NCI-H2227 (cell line): Measurements from ENCODE around the gene TBX1.
"Not testable (repeated sequence)": the region's sequence is repeated elsewhere in the genome, so short reads cannot be mapped to it uniquely, and the experiment has no call there.

ENCODE experiments used
- DNase-seq: peaks from one replicate; lab custom pipeline; 2025; ENCODE audit not compliant: unreplicated experiment; lab: John Stamatoyannopoulos, UW

TBX1 gene

DNA sequence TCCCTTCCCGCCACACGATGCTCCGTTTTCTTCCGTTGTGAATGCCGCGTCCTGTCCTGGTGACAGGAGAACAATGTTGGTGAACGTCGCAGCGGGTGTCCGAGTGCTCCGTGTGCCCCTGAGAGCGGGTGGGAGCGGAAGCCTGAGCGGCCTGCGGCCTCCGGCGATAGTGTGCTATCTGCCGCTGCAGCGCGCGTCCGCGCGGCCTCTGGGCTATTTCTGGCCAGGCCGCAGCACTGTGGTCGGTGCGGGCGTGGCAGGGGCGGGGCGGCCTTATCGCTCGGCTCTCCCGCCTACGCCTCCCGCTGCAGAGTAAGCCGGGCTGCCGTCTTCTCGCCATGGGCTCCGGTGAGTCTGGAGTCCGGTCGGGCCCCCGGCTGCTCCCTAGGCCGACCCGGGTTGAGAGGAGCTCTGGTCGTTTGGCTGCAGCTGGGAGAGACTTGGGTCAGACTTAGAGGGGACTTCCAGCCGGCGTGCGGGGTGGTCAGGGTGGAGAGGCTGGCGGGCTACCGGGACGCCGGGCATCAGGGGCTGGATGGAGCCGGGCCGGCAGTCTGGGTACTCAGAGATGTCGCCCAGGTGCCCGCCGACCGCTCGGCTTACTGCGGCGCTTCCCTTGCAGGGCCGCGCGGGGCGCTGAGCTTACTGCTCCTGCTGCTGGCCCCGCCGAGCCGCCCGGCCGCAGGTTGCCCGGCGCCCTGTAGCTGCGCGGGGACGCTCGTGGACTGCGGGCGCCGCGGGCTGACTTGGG is 37.2 kb upstream of the TBX1 start, which contains the start of gene GP1BB:
Gene GP1BB, plus strand, starts transcription at position 308 of the 751 bp plus-strand sequence. Its CDS starts 31 bp downstream, at position 339.
- DNase-seq: no peak

DNA sequence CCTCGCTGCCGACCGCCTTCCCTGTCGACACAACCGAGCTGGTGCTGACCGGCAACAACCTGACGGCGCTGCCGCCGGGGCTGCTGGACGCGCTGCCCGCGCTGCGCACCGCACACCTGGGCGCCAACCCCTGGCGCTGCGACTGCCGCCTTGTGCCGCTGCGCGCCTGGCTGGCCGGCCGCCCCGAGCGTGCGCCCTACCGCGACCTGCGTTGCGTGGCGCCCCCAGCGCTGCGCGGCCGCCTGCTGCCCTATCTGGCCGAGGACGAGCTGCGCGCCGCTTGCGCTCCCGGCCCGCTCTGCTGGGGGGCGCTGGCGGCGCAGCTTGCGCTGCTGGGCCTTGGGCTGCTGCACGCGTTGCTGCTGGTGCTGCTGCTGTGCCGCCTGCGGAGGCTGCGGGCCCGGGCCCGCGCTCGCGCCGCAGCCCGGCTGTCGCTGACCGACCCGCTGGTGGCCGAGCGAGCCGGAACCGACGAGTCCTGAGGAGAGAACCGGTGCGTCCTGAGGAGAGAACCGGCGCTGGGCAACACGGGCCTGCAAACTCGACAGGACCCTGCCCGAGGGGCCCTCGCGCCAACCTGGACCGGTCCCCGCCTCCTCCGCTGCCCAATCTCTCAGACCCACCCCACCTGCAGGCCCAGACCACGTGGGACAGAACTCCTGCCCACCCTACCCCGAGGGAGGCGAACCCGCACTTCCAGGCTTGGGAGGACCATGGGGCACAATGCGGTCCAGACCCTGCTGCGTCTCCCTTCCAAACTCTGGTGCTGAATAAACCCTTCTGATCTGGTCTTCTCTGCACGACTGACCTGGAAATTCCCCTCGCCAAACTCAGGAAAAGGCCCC is 36.4 kb upstream of the TBX1 start:
- no peak for DNase-seq

DNA sequence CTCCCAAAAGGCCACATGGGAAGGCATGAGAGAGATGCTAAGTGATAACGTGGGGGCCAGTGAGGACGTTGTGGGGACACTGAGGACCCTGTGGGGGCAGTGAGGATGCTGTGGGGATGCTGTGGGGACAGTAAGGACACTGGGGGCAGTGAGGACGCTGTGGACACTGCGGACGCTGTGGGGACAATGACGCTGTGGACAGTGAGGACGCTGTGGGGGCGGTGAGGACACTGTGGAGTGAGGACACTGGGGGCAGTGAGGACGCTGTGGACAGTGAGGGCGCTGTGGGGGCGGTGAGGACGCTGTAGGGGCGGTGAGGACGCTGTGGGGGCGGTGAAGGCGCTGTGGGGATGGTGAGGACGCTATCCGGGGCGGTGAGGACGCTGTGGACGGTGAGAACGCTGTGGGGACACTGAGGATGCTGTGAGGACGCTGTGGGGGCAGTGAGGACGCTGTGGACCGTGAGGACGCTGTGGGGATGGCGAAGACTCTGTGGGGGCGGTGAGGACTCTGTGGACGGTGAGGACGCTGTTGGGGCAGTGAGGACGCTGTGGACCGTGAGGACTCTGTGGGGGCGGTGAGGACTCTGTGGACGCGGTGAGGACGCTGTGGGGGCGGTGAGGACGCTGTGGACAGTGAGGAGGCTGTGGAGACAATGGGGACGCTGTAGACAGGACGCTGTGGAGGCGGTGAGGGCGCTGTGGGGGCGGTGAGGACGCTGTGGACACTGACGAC is 35.5 kb upstream of the TBX1 start:
- DNase-seq: no peak

DNA sequence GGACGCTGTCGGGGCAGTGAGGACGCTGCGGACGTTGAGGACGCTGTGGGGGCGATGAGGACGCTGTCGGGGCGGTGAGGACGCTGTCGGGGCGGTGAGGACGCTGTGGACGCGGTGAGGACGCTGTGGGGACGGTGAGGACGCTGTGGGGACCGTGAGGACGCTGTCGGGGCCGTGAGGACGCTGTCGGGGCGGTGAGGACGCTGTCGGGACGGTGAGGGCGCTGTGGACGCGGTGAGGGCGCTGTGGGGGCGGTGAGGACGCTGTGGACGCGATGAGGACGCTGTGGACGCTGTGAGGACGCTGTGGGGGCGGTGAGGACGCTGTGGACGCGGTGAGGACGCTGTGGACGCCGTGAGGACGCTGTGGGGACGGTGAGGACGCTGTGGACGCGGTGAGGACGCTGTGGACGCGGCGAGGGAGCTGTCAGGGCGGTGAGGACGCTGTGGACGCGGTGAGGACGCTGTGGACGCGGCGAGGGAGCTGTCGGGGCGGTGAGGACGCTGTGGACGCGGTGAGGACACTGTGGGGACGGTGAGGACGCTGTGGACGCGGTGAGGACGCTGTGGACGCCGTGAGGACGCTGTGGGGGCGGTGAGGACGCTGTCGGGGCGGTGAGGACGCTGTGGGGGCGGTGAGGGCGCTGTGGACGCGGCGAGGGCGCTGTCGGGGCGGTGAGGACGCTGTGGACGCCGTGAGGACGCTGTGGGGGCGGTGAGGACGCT is 34.4 kb upstream of the TBX1 start:
- DNase-seq: not testable (repeated sequence)

DNA sequence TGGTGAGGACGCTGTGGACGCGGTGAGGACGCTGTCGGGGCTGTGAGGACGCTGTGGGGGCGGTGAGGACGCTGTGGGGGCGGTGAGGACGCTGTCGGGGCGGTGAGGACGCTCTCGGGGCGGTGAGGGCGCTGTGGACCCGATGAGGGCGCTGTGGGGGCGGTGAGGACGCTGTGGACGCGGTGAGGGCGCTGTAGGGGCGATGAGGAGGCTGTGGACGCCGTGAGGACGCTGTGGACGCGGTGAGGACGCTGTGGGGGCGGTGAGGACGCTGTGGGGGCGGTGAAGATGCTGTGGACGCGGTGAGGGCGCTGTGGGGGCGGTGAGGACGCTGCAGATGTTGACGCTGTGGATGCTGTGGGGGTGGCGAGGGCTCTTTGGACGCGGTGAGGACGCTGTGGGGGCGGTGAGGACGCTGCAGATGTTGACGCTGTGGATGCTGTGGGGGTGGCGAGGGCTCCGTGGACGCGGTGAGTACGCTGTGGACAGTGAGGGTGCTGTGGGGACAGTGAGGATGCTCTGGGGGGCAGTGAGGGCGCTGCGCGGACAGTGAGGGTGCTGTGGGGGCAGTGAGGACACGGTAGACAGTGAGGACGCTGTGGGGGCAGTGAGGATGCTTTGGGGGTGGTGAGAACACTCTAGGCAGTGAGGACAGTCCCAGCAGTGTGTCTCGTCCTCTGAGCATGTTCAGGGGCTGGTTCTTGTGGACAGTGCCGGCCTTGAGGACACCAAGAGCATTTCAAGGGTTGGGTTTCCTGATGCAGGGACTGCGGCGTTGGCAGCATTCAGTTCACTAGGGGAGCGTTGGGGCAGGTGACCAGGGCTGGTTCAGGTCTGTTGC is 33.0 kb upstream of the TBX1 start:
- DNase-seq: no peak

DNA sequence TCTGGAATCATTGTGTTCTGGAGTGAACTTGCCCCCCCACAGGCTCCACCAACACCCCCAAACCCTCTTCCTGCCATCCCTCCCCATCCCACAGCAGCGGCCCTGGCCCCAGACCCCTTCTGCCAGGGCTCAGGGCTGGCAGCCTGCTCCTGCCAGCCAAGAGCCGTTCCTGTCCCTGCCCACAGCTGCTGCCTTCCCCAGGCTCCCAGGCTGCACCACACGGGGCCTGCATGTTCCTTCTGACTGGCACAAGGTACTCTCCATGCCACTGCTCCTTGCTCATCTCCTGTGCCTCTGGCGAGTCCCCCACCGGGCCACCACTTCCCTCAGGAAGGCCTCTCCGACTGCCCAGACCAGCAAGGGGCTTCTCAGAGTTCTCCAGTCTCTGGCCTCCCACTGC is 32.3 kb upstream of the TBX1 start:
- no peak for DNase-seq

DNA sequence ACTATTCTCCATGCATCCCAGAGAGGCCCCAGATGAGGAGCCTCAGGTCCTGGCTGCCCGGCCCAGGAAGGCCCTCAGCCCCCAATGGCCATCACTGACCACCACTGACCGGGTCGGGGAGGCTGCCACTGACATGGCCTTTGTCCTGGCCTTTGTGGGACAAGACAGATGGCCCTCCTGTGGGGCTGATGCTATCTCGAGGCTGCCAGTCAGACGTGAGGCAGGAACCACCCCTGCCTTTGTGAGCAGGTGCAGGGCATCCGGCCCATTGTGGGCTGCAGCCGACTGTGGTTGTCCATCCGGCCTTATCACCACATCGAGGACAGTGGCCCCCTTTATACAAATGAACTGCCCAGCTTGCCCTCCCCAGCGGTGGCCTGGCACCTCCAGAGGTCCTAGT is 31.7 kb upstream of the TBX1 start:
- no peak for DNase-seq

DNA sequence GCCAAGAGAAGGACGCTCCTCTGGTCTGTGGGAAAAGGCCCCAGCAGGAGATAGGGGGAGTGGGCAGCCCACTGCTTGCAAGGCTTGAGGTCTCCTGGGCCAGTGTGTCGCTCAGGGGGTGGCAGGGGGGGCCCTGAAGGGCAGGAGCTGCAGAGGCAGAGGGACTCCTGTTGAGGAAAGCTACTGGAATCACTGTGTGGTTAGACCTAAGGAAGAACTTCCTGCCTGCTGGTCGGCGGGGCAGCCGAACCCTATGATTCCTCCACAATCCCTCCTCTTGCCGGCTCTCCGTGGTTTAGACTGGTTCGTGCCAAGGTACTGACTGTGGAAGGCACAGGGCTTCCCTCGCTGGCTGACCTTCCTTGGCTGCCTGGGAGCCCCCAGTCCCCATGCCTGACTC is 31.1 kb upstream of the TBX1 start:
- no peak for DNase-seq

DNA sequence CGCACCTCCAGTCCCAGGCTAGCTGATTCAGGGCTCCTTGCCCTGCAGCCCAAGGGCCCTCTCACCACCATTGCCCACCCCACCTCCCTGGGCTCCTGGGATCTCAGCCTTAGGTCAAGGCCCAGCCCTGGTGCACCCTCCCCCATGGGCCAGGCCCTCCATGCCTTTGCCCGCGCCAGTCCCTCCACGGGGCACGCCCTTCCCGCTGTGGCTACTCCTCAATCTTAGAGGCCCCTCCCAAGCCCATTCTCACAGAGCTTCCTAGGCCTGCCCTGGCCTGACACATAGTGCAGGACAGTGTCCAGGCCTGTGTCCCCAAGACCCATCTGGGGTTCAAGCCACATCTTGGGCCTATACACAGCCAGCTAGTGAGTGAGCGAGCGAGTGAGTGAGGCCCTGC is 30.4 kb upstream of the TBX1 start:
- no peak for DNase-seq

DNA sequence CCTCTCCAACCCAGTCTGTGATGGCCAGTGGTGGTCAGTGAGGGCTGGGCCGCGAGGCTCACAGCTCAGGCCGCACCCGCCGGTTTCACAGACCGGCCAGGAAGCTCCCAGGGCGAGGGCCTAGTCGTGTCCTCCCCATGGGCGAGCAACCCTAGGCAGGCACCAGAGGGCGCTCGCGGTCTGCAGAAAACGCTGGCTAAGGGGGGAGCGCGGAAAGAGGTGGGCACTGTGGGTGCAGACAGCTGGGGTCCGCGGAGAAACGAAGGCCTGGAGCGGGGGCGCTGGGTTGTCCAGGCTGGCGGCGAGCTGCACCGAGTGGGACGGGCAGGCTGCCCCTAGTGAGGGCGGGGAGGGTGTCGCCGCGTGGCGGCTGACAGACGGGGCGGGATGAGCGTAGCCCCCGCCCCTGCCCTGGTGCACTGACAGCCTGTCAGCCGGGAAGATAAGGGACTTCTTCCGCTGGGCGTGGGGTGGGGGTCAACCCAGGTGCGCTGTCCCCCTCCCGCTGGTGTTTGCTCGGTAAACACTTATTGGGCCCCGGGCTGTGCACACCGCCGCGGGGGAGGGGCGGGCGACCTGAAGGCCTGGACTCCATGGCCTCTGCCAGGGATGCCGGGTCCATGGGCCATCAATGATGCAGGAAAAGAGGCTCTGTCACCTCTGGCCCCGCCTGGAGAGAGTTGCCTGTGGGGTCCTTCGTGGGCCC is 29.8 kb upstream of the TBX1 start:
- DNase-seq: peak; percentile 86

DNA sequence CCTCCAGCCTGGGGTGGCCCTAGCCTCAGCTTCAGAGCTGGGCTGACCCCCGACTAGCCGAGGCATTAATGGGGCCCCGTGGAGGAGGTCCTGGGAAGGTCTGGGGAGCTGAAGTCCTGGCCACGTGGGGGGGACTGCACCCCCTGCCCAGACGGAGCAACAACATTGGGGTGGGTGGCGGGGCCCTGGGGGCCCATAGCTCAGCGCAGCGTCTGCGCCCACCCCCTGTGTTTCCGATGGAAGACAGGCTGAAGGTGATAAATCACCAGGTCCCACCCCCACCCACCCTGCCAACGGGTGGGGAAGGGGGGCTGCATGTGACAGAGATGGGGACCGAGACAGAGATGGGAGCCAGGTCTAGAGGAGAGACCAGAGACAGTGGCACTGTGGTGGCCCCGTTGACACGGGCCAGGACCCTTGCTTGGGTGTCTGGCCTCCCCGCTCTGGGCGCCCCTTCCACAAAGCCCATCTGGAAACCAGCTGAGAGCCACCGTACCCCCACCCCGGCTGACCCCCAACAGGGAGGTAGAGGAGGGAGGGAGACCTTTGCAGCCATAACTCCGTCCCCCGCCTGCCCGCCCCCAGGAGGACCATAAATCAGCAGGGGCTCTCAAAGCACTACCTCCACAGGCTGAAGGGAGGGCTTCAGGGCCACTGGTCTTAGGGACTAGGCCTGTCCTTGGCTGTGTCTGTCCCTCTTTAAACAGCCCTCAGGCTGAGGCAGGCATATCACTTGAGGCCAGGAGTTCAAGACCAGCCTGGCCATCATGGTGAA is 29.0 kb upstream of the TBX1 start:
- DNase-seq: no peak

DNA sequence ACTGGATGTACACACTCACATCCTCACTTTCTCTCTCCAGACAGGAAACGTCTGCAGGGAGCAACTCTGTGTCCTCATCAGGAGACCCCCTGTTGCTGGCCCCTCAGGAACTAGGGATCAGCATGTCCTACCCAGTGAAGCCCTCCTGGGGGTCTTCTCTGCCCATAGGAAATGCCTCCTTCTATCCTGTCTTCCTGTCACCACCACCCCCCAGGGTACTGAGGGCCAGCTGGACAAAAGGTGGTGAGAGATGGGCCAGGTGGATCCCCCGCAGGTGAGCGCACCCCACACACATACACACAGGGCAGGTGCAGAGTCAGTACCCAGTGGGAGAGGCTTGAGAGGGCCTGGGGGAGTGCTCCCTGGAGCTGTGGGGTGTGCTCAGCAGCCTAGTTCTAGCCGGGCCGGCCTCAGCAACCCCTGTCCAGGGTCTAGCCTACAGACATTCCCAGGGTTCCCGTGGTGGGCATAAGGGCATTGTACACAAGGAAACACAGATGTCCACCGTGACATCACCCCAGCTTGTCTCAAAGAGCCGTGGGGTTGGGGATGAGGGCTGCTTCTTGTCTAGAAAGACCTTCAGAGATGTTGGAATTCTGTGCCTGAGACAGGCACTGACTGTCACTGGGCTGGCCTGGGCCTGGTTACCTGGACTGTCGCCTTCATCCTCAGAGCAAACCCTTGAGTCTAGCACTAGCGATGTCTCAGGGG is 28.0 kb upstream of the TBX1 start:
- DNase-seq: no peak

DNA sequence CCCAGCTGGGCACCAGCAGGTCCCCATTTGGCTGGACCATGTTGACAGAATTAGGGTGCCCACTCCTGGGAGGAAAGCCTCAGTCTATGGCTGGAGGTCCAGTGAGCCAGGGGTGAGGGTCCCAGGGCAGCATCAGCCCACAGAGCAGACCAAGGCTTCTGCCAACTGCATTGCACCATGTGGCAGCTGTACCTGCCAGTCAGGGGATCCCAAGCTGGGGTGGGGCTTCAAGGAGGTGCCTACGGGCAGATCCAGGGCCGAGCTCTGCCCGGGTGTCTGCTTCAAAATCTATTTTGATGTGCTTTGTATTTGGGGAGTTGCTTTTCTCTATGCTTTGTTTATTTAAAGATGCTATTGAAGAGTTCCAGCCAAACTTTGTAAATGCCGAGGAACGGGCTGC is 26.8 kb upstream of the TBX1 start:
- DNase-seq: no peak

DNA sequence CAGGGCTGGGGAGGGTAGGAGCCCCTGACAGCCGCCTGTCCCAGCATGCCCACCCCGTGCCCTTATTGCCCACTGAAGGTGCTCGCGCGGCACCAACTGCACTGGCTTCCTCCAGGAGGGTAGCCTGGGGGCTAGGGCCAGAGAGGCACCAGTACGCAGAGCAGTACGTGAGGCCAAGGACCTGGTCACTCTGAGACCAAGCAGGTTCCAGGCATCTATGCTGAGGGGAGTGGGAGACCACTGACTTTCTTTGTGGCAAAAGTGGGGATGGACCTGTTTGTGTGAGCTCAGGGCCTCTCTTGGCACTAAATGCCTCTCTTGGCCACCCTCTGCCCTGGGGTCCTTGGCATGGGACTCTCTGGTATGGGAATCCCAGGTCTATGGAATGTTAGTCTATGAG is 26.4 kb upstream of the TBX1 start:
- no peak for DNase-seq

DNA sequence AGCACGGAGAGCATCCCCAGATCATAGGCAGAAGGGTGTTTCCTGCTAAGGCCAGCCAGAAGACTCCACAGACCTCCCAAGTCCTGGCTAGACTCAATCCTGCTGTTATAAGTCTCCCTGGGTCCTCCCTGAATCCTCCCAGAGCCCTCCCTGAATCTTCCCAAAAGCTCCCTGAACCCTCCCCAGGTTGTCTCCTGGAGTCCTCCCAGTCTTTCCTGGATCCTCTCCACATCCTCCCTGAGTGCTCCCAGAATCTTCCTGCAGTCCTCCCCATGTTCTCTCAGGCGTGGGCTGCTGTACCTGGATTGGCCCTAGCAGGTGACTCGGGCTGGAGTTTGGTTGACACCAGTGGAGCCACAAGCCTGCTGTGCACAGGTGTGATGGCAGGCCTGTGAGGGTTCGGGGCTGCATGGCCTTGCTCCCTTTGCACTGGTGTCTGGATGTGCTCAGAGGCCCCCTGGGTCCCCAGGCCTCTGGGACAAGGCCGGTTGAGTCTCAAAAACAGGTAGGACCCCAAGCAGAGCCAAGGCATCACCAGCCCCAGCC is 25.7 kb upstream of the TBX1 start:
- DNase-seq: no peak

DNA sequence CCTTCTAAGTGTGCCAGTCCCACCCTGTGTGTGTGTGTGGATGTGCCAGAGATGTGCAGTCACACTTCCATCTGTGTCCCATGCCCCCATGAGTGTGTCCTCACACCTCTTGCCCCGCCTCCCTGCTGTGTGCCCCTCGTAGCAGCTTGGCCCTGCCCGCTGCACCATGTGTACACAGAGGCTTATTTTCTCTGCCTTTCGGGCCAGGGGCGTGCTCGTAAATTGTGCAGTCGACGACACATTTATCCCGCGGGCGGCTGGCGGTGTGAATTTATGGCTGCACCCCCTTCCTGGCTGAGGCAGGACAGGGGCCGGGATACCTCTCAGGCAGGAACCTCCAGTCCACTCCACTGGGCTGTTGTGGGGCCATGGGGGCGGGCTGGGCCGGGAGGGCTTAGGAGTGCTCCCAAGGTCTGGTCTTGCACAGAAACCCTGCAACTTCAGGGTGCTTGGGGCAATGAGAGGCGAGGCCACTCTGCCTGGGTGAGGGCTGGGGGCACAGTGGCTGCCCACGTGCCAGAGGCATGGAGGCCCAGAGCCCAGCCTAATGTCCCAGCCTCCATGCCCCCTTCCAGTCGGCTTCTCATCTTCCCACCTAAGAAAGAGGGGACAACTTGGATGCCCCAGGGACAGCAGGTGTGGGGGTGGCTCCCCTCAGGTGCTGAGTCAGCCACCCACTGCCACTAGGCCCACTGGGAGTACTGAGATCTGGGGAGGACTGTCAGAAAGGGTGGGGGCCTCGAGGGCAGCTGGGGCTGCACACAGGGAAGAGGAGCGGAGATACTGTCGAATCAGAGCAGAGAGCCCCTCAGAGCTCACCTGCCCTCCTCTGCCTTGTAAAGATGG is 24.7 kb upstream of the TBX1 start:
- no peak for DNase-seq
